ELR (cell line): ENCODE measurements around the gene DHX38.

ENCODE experiments used
- DNase-seq: peaks from one replicate; pipeline ENCODE4 v3.0.0-alpha.2; 2015; ENCODE audit warnings: low read depth

The DHX38 gene

GRCh38 chr16:72122308-72122707, 28.7 kb downstream of the DHX38 start:
- no peak for DNase-seq

GRCh38 chr16:72122916-72123315, 29.3 kb downstream of the DHX38 start:
- no peak for DNase-seq

- DNase-seq = no peak
Measured at GRCh38 chr16:72123426-72123825, 29.8 kb downstream of the DHX38 start.

- DNase-seq = no peak
Measured at GRCh38 chr16:72124148-72124547, 30.5 kb downstream of the DHX38 start.

GRCh38 chr16:72124761-72125634, 31.4 kb downstream of the DHX38 start:
- peak; percentile 75 for DNase-seq

GRCh38 chr16:72125635-72126428, 32.2 kb downstream of the DHX38 start:
- DNase-seq = no peak

GRCh38 chr16:72126429-72126765, 32.8 kb downstream of the DHX38 start:
- no peak for DNase-seq

GRCh38 chr16:72128701-72129100, 35.1 kb downstream of the DHX38 start:
- DNase-seq = no peak

GRCh38 chr16:72129976-72130656, 36.5 kb downstream of the DHX38 start:
- no peak for DNase-seq

- no peak for DNase-seq
Measured at GRCh38 chr16:72131036-72131435, 37.4 kb downstream of the DHX38 start.

- DNase-seq = no peak
Measured at GRCh38 chr16:72132726-72133125, 39.1 kb downstream of the DHX38 start.

GRCh38 chr16:72134507-72134906, 40.9 kb downstream of the DHX38 start:
- DNase-seq = no peak

GRCh38 chr16:72137380-72138063, 43.9 kb downstream of the DHX38 start:
- no peak for DNase-seq

- DNase-seq = no peak
Measured at GRCh38 chr16:72138064-72138572, 44.5 kb downstream of the DHX38 start.

GRCh38 chr16:72139908-72140307, 46.3 kb downstream of the DHX38 start:
- DNase-seq = no peak

GRCh38 chr16:72142476-72142875, 48.8 kb downstream of the DHX38 start:
- no peak for DNase-seq

GRCh38 chr16:72149676-72150464, 56.2 kb downstream of the DHX38 start:
- DNase-seq = peak; percentile 12

- no peak for DNase-seq
Measured at GRCh38 chr16:72159386-72159785, 65.7 kb downstream of the DHX38 start.

- DNase-seq = no peak
Measured at GRCh38 chr16:72159801-72160200, 66.2 kb downstream of the DHX38 start.

GRCh38 chr16:72162105-72162692, 68.6 kb downstream of the DHX38 start:
- DNase-seq = no peak
